RPMI7951 (cell line): ENCODE data around the gene RAB1B. TPM values are rescaled to one million over a fixed set of nuclear protein-coding genes. Genes with fewer than 3 reads are reported as not detected.
"Not testable (repeated sequence)": the region's sequence is repeated elsewhere in the genome, so short reads cannot be mapped to it uniquely, and the experiment has no call there.

Experiments used
- DNase-seq: peaks from one replicate; pipeline ENCODE4 v3.0.0-alpha.2; 2012; ENCODE audit warnings: low read depth
- total RNA-seq: library from RNA; depleted of rRNA; stranded (reverse); fragments of >200 nt; shearing (Covaris generic); gene quantifications from 2 replicates; pipeline ENCODE4 v1.2.3, GENCODE V29; 2014

The RAB1B gene
- total RNA-seq, 1 experiment from 2014 or later = 161 TPM

DNA sequence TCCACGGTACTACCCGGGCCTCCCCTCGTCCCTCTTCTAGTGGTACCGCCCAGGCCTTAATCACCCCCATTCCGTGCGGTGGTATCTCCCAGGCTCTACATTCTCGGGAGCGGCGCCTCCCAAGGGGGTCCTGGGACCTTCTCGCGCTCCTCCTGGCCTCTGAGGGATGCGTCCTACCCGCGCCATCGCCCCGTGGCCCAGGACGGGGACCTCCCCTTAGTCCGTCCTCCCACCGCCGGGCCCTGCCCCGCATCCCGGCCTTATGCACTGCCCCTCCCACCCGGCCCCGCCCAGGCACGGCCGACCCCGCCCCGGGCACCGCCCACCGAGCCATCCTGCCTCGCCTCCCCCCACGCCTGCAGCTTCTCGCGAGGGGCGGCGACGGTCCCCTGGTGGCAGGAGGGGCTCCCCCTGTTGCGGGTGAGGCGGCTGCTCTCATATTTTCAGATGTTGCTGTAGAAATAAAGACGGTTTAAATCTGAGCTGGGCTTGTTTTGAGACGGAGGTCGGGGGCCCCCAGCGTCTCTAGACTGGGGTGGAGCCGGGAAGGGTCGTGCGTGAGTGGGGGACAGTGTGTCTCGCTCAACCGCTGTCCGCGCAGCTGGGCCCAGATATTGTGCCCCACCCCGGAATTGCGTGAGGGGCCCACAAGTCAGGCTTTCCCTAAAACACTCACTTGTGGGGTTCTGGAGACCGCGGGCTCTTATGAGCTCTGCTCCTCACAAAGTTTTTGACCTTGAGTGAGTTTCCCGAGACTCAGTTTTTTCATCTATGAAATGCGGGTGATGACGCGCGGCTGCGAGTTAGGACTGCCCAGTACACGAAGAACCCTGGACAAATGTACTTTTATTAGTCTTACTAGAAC lies 828 bp upstream of the RAB1B start:
- DNase-seq = peak; percentile 84

DNA sequence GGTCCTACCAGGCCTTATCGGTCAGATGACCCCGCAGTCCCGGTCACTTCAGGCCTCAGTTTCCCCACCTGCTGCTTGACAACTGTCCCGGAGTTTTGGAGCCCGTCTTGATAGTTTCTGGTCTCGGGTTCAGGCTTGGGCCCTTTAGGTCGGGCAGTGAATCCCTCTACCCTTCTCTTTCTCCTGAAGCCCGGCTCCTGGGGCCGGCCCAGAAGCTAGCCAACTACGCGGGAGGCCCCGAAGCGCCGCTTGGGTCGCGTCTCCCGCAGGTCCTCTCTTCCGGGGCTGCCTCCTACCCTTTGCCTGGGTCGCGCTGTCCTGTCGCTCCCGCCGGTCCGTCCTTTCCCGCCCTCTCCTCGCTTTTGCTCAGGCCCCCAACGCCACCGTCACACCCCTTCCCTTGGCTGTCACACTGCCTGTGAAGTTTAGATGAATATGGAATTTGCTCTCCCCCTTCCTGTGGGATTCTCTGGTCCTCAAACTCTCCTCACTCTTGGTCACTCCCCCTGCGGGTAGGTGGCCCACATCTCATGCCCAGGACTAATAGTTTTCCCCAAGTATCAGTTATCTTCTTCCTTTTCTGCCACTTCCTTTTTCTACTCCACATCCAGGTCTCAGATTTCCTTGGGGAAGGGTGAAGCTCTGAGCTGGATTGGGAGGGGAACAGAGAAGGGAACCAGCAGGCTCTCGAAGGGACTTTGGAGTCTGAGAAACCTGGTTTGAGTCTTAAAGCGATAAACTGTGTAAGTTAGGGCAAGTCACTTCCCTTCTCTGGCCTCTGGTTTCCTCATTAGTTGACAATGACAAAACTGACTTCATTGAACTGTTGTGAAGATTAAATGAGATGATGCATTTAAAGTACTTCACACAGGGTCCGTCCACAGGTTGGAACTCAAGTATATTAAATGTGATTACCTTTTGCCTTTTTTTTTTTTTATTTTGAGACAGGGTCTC lies 790 bp downstream of the RAB1B start:
- DNase-seq = peak; percentile 54

DNA sequence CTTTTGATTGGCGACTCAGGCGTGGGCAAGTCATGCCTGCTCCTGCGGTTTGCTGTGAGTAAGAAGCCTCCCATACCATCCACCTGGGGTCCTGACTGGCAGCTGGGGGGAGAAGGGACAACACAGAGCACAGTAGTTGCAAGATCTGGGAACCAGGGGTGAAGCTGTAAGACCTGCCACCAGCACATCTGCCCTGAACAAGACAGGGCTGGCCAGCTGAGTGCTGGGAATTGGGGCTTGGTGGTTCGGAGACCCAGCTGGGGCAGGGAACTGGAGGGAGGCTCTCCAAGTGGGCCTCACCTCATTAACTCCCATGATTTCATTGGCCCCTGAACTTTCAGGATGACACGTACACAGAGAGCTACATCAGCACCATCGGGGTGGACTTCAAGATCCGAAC lies 3.4 kb downstream of the RAB1B start:
- DNase-seq = no peak

DNA sequence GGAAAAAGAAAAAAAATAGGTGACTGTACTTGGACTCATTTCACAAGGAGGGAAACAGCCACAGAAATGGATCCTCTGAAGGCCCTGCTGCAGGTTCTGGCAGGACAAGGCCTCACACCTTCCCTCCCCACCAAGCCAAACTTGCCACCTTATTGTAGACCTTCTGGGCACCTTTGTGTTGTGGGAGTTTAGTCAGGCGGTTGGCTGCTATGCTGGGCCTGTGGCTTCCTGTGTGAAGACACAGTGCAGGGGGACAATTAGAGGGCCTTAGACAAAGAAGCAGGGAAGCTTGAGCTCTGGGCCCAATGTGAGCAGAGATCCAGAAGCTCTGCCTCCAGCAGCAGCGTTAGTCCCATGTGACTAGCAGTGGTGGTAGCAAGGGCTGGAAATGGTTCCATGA lies 4.2 kb downstream of the RAB1B start:
- no peak for DNase-seq

DNA sequence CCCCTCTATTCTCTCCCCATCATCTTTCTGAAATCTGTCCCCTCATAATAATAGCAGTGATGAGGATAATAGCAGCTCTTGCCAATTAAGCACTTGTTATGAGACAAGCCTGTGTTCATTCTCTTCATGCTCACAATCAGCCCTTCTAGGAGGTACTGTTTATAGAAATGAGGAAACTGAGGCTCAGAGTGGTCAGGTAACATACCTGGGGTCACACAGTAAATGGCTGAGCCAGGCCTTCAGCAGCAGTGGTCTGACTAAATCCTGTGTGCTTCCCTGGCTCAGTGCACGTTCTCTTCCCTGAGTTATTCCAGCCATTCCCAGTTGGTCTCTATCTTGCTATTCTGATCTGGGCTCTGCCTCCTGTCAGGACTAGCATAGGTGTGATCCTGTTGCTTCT lies 5.8 kb downstream of the RAB1B start:
- DNase-seq = no peak

DNA sequence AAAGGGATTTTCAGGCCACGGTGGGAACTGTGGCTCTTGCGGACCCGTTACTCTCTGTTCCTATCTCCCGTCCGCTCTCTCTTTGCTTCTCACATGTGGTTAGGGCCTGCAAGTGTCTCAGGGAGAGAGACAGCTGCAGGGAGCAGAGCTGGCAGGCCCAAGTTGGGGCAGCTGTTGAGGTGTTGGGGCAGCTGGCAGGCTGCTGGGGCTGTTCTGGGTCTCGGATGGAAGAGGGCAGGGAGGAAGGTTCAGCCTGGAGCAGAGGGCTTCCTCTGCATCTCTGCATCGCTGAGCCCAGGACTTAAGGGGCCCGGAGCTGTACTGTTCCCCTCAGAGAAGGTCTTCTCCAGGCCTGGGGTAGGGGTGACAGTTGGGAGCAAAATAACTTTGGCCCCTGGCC lies 7.0 kb downstream of the RAB1B start:
- no peak for DNase-seq

DNA sequence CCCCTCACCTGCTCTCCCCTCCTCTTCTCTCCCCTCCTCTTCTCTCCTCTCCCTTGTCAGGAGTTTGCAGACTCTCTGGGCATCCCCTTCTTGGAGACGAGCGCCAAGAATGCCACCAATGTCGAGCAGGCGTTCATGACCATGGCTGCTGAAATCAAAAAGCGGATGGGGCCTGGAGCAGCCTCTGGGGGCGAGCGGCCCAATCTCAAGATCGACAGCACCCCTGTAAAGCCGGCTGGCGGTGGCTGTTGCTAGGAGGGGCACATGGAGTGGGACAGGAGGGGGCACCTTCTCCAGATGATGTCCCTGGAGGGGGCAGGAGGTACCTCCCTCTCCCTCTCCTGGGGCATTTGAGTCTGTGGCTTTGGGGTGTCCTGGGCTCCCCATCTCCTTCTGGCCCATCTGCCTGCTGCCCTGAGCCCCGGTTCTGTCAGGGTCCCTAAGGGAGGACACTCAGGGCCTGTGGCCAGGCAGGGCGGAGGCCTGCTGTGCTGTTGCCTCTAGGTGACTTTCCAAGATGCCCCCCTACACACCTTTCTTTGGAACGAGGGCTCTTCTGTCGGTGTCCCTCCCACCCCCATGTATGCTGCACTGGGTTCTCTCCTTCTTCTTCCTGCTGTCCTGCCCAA lies 7.7 kb downstream of the RAB1B start:
- DNase-seq = no peak

DNA sequence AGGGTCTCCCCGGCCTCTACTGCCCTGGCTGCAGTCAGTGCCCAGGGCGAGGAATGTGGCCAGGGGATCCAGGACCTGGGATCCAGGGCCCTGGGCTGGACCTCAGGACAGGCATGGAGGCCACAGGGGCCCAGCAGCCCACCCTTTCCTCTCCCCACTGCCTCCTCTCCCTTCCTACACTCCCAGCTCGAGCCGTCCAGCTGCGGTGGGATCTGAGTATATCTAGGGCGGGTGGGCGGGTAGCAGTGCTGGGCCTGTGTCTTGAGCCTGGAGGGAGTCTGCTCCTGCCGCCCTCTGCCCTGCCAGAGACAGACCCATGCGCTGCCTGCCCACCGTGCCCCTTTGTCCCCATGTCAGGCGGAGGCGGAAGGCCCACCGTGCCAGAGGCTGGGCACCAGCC lies 8.2 kb downstream of the RAB1B start:
- DNase-seq = not testable (repeated sequence)

DNA sequence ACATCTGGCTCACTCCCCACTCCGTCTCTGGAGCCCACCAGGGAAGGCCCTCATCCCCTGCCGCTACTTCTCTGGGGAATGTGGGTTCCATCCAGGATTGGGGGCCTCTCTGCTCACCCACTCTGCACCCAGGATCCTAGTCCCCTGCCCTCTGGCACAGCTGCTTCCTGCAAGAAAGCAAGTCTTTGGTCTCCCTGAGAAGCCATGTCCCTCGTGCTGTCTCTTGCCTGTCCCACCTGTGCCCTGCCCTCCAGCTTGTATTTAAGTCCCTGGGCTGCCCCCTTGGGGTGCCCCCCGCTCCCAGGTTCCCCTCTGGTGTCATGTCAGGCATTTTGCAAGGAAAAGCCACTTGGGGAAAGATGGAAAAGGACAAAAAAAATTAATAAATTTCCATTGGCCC lies 8.6 kb downstream of the RAB1B start:
- not testable (repeated sequence) for DNase-seq

DNA sequence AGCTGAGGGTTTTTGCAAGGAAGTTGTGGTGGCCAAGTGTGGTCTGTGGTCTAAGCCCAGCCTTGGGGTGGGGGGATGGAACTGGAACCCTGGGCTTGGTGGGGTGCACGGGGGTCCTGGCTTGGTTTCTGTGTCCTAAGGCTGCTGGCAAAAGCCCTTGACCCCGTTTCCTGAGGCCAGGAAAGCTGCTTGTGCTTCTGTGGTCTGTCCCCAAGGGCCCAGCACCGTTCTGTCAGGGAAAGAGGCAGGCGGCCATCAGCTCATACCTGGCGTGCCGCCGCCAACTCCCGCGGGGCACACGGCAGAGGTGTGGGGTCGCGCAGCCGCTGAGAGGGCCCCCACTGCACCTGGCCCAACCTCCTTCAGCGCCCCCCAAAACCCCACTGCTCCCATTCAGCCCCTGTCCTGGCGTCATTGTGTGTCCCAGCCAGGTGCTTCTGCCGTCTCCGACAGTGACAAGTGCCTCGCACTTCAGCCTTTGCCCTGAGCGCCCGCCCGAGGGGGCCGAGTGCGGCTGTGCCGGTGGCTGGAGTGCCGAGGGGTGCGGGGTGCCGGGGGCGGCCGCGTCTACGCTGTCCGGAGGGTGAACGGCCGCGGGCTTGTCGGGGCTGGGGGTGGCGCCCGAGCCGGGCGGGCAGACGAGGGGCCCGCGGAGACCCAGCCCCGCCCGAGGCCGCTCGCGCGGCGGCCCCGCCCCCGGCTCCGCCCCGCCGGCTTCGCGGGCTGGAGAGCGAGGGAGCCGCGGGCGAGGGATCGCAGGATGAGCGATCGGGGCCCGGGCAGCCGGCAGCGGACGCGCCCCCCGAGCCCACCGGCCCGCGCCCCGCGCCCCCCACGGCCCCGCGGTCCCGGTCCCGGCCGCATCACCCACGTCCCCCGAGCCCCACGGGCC lies 9.3 kb downstream of the RAB1B start, which contains the start of gene CNIH2:
TSS of gene CNIH2 (plus strand) at position 705 of the 892 bp plus-strand sequence. CDS start 282 bp downstream, outside the sequence.
- DNase-seq = no peak

DNA sequence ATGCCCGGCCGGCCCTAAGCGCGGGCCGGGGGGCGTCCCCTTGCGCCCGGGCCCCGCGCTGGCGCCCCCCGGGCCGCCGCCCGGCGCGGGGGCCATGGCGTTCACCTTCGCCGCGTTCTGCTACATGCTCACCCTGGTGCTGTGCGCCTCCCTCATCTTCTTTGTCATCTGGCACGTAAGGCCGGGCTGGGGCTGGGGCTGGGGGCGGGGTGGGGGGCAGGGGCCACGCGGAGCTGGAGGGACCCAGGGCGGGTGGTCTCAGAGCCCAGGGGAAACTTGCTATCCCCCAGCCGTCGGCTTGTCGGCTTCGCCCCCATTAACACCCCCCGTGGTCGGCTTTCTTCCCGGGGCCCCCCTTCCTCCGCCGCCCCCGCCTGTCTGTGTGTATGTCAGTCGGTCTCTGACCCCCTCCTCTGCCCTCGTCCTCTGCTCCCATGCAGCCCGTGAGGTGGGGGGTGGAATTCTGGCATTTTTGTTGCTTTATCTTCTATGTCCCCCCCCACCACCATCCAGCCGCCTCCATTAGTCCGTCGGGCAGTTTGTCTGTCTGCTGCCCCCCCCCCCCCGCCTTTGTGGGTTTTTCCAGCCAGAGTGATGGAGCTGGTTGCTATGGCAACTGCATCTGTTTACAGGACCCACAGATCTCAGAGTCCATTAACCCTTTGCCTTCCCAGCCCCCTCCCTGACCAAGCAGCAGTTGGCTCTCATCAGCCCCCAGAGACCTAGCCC lies 10.1 kb downstream of the RAB1B start:
- DNase-seq = peak; percentile 65

DNA sequence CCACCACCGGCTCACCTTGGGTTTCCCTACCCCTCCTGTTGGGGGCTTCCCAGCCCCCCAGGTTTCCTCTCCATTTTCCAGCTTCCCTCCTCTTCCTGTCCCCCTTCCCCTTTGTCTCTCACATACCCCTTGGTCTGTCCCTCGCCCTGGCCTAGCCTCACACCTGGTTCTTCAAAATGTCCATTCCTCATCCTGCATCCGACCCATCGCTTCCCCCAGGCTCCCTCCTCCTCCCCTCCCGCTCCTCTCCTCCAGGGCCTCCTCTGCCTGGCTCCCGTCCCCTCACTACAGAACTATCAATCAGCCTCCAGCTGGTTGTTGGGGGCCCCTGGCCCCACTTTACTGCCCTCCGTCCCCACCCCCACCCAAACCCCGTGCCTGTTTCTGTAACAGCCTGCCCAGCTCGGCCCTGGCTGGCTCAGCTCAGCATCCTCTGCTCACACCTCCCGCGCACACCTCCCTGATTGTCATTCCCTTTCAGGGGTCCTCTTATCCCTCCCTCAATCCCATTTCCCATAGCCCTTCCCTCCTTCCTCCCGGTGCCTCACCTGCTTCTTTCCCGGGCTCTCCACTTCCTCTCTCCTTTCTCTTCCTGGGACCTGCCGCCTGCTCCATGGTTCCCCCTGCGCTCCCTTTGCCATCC lies 10.8 kb downstream of the RAB1B start:
- no peak for DNase-seq

DNA sequence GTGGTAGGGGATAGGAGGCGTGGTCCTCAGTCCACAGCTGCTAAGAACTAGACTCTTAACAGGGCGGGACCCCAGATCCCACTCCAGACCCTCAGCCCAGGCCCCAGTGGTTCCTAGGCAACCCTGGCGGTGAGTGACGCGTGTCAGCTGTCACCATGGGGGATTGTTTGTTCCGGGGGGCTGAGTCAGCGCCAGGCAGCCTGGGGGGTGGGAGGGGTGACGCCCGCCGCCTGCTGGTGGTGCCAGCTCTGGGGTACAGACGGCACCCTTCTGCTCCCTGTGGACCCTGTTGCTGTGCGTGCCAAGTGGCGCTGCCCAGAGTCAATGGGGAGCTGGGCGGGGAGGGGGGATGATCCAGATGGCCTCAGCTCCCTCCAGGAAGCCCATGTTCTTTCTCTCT lies 12.0 kb downstream of the RAB1B start:
- no peak for DNase-seq

DNA sequence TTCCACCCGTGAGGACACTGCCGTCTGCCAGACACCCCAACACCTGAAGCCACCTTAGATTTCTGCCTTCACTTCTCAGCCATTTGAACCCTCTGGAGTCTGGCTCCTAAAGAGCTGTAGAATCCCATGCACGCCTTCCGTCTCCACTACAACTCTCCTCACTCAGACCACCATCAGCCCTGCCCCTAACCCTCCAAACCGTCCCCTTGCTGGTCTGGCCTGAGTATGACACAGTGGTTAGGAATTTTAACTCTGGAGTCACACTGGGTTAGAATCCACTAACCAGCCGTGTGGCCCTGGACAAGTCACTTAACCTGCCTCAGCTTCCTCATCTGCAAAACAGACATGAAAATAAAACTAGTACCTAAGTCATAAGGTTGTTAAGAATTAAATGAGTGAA lies 12.6 kb downstream of the RAB1B start:
- no peak for DNase-seq

DNA sequence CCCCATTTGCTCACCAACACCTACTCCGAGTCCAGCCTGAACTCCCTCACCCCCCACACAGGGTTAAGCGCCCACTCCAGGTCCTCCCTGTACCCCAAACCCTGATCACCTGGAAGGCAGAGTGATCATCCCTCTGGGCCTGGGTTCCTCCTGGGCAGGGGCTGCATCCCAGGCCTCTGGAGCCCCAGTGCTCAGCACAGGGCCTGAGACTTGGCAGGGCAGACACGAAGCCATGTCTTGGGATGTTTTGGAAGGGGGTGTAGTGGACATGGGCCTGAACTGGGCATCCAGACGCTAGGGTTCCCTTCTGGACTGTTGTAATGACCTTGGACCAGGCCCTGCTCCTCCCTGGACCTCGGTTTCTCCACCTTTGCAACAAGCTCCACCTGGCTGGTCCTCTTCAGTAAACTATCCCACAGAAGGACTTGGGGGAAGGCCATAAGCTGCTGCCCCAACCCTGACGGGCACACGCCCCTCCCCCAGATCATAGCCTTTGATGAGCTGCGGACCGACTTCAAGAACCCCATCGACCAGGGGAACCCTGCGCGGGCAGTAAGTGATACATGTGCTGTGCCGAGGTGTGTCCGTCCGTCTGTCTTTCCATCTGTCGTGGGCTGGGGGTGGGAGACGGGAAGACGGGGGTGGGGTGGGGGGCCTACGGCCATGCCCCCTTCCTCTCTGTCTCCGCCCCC lies 13.5 kb downstream of the RAB1B start:
- DNase-seq = no peak

DNA sequence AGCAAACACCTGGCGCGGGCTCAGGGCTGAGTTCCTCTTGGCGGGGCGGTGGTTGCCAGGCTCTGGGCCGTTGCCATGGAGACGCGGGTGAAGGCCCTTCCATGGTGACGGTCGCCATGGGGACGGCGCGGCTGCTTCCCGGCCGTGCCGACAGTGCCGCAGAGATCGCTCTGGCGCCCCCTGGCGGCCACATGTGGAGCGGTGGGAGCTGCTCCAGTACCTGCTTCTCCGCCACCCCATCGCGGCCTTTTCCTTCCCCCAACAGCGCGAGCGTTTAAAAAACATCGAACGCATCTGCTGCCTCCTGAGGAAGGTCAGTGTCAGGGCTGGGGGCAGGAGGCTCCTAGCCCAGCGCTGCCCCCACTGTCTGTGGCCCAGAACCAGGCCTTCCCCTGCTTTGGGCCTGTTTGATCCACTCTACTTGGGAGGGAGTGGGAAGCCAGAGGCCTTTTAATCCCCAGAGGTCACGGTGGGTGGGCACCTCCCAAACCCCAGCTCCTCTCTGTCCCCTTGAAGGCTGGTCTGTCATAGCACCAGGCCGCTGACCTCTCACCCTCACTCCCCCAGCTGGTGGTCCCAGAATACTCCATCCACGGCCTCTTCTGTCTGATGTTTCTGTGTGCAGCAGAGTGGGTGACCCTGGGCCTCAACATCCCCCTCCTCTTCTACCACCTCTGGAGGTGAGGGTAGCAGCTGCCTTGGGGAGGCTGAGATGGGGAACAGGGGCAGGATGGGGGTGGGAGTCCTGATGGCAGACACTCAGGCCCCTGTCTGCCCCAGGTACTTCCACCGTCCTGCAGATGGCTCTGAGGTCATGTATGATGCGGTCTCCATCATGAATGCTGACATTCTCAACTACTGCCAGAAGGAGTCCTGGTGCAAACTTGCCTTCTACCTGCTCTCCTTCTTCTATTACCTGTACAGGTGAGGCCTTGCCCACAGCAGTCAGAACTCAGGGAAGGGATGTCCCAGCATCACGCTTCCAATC lies 14.3 kb downstream of the RAB1B start:
- DNase-seq = peak; percentile 93

DNA sequence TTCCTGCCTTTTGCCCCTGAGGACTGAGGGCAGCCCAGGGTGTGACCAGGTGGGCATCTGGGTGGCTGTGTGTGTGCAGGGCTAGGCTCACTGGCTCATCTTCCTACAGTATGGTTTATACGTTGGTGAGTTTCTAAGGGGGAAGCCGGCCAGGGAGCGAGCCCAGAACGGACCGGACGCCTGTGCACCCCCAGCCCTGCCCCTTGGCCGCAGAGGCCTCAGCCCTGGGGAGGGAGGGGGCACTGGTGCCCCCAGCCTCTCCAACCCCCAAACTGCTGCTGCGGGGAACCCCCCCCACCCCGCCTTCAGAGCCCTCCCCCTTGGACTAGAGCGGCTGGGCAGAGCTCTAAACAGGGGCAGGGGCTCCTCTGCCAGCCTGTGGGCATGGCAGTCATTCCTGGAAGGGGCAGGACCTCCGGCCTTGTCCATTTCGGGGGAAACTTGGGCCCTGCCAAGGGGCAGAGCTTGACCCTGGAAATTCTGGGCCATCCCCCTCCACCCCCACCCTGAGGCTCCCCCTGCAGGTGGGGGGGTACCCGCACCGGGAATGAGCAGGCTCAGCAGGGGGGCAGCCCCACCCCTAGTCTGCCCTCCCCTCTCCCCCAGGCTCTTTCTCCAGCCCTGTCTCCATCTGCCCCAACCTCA lies 15.1 kb downstream of the RAB1B start:
- DNase-seq = no peak
